Measurements from ENCODE around the gene ALPI.

DNA sequence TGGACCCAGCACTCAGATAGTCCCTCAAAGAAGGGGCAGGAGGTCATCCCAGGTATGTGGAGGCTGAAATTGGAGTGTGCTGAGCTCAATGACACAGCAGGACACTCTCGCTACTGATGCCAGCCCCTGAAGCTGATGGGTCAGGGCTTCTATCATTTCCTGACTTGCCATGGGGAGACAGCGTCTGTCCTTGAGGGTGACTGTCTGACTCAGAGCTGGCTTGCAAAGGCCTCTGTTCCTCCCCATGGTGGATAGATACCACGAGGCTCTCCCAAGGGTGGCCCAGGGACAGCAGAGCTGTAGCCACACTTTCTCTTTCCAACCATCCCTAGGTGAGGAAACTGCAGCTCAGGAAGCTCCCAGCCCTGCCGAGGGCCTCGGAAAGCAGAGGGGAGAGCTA is 38.5 kb upstream of the ALPI start:
- no peak for TF ChIP-seq POLR2AphosphoS5 (IDR thresholded peaks at IDR 0.05; ENCODE audit: insufficient read depth in 1 of 2, low read depth in 1 of 2)
- TF ChIP-seq, protein P1, sequence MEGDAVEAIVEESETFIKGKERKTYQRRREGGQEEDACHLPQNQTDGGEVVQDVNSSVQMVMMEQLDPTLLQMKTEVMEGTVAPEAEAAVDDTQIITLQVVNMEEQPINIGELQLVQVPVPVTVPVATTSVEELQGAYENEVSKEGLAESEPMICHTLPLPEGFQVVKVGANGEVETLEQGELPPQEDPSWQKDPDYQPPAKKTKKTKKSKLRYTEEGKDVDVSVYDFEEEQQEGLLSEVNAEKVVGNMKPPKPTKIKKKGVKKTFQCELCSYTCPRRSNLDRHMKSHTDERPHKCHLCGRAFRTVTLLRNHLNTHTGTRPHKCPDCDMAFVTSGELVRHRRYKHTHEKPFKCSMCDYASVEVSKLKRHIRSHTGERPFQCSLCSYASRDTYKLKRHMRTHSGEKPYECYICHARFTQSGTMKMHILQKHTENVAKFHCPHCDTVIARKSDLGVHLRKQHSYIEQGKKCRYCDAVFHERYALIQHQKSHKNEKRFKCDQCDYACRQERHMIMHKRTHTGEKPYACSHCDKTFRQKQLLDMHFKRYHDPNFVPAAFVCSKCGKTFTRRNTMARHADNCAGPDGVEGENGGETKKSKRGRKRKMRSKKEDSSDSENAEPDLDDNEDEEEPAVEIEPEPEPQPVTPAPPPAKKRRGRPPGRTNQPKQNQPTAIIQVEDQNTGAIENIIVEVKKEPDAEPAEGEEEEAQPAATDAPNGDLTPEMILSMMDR (IDR thresholded peaks at IDR 0.05), result no peak
